ENCODE results near the gene SCRT2.

DNA sequence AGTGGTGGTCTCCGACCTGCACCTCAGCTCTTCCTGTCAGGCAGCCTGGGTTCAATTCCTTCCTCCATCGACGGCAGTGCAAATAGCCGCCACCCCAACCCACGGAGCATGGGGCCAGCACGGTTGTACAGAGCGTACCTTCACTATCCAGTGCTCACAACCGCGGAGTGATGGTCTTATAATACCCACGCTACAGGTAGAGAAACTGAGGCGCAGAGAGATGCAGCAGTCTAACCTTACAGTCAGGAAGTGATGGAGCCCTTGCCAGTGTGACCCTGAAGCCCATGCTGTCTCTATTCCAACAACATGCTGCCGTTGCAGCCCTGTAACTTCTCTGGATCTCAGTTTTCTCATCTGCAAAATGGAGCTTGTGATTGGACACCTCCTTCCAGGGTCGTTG is 11.0 kb downstream of the SCRT2 start:
- TF ChIP-seq, protein P1, sequence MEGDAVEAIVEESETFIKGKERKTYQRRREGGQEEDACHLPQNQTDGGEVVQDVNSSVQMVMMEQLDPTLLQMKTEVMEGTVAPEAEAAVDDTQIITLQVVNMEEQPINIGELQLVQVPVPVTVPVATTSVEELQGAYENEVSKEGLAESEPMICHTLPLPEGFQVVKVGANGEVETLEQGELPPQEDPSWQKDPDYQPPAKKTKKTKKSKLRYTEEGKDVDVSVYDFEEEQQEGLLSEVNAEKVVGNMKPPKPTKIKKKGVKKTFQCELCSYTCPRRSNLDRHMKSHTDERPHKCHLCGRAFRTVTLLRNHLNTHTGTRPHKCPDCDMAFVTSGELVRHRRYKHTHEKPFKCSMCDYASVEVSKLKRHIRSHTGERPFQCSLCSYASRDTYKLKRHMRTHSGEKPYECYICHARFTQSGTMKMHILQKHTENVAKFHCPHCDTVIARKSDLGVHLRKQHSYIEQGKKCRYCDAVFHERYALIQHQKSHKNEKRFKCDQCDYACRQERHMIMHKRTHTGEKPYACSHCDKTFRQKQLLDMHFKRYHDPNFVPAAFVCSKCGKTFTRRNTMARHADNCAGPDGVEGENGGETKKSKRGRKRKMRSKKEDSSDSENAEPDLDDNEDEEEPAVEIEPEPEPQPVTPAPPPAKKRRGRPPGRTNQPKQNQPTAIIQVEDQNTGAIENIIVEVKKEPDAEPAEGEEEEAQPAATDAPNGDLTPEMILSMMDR (IDR thresholded peaks at IDR 0.05): no peak
- TF ChIP-seq POLR2A (IDR thresholded peaks at IDR 0.05): no peak

Measured in thyroid gland (tissue), 4 donors.